Glomerular visceral epithelial cell (primary cell): Measurements from ENCODE around the gene SLC2A8.

Experiments
- DNase-seq: peaks from one replicate; pipeline ENCODE4 v3.0.0-alpha.2; 2016; ENCODE audit errors: extremely low spot score

Gene SLC2A8

GRCh38 chr9:127402401-127403090 is 5.6 kb downstream of the SLC2A8 start:
- DNase-seq: no peak

GRCh38 chr9:127403507-127404192 is 6.7 kb downstream of the SLC2A8 start:
- DNase-seq: no peak

GRCh38 chr9:127404631-127405030 is 7.7 kb downstream of the SLC2A8 start:
- DNase-seq: no peak

- no peak for DNase-seq
These were observed 8.6 kb downstream of the SLC2A8 start for GRCh38 chr9:127405344-127406125.

GRCh38 chr9:127406799-127407491 is 10.0 kb downstream of the SLC2A8 start:
- no peak for DNase-seq

- DNase-seq: no peak
These were observed 10.5 kb downstream of the SLC2A8 start for GRCh38 chr9:127407492-127407843.

- no peak for DNase-seq
These were observed 14.2 kb downstream of the SLC2A8 start for GRCh38 chr9:127411122-127411521.

GRCh38 chr9:127415141-127415540 is 18.2 kb downstream of the SLC2A8 start:
- DNase-seq: no peak

GRCh38 chr9:127415657-127416056 is 18.7 kb downstream of the SLC2A8 start:
- DNase-seq: no peak

- no peak for DNase-seq
These were observed 20.4 kb downstream of the SLC2A8 start for GRCh38 chr9:127417131-127418036.

- no peak for DNase-seq
These were observed 21.1 kb downstream of the SLC2A8 start for GRCh38 chr9:127418037-127418471.

GRCh38 chr9:127419348-127419747 is 22.4 kb downstream of the SLC2A8 start:
- DNase-seq: no peak

- DNase-seq: no peak
These were observed 24.1 kb downstream of the SLC2A8 start for GRCh38 chr9:127421057-127421456.

- no peak for DNase-seq
These were observed 25.3 kb downstream of the SLC2A8 start for GRCh38 chr9:127422133-127422782.

GRCh38 chr9:127422787-127423186 is 25.8 kb downstream of the SLC2A8 start:
- no peak for DNase-seq

- no peak for DNase-seq
These were observed 26.5 kb downstream of the SLC2A8 start for GRCh38 chr9:127423476-127423933.

GRCh38 chr9:127423934-127424675 is 27.1 kb downstream of the SLC2A8 start, which contains the start of gene ZNF79:
TSS of gene ZNF79 (plus strand) at chr9:127424382. CDS start at chr9:127424788, 406 bp downstream.
- peak; percentile 91 for DNase-seq

- DNase-seq: no peak
These were observed 27.7 kb downstream of the SLC2A8 start for GRCh38 chr9:127424676-127424999.

- DNase-seq: no peak
These were observed 29.8 kb downstream of the SLC2A8 start for GRCh38 chr9:127426756-127427155.

GRCh38 chr9:127428348-127428747 is 31.4 kb downstream of the SLC2A8 start:
- no peak for DNase-seq
